ENCODE measurements around the gene SPNS3. TPM values are rescaled to one million over a fixed set of nuclear protein-coding genes. Genes with fewer than 3 reads are reported as not detected.

Gene SPNS3
- total and polyA plus RNA-seq, 10 donors, result 1.1 to 7.2 (median 3.9) TPM

DNA sequence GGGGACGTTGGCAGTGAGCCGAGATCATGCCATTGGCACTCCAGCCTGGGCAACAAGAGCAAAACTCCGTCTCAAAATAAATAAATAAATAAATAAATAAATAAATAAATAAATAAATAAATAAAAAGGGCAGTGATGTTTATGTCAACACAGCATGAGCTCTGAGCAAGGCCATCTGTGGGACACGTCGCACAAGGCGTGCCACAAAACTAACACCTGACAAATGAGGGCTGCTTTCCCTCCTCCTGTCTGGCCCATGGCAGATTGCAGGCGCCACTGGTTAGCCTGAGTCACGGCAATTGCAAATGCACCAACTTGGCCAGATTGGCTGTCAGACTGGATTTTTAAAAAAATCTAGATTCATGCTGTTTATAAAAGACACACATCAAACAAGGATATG is 25.9 kb upstream of the SPNS3 start:
- DNase-seq, result no peak
- Histone ChIP-seq H3K36me3 (no peaks in the 10 kb centered on the region), H3K9me3 (no peaks in the 10 kb centered on the region), H3K4me3 (no peak overlapping the region), H3K4me1 (peaks cover 0 to 5% (median 2%) of the 10 kb centered on the region in 6 donors), H3K27me3 (replicated peaks in 1 of 7) (no peaks in the 10 kb centered on the region), H3K27ac (no peak overlapping the region)
- intact Hi-C loops (cut with DNase I; ENCODE audit: low total_unique reads), result no loop called here
- 85 to 95% (median 91%) methylated on average over 8 of the region's 8 CpGs for WGBS, 5 donors
- no peak for TF ChIP-seq POLR2AphosphoS5 (IDR thresholded peaks at IDR 0.05)
- no peak for TF ChIP-seq POLR2A (IDR thresholded peaks at IDR 0.05)
- TF ChIP-seq CTCF (IDR thresholded peaks at IDR 0.05 in 8 of 11, conservative IDR thresholded peaks at IDR 0.05 in 3 of 11), result no peak

DNA sequence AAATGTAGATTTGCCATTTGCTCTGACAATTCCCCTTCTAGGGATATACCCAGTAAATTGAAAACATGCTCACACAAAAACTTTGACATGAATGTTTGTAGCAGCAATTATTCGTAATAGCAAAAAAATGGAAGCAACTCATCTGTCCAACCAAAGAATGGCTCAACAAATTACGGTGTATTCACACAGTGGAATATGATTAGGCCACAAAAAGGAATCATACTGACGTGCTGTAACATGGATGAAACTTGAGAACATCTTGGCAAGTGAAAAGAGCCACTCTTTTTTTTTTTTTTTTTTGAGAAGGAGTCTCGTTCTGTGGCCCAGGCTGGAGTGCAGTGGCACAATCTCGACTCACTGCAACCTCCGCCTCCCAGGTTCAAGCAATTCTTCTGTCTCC is 24.1 kb upstream of the SPNS3 start:
- Histone ChIP-seq H3K9me3 (no peaks in the 10 kb centered on the region), H3K27me3 (replicated peaks in 1 of 7) (no peaks in the 10 kb centered on the region), H3K36me3 (no peaks in the 10 kb centered on the region), H3K27ac (no peak overlapping the region), H3K4me1 (peaks cover 0 to 11% (median 6%) of the 10 kb centered on the region in 6 donors), H3K4me3 (no peak overlapping the region)
- WGBS, 5 donors, result 82 to 93% (median 89%) methylated on average over 6 of the region's 6 CpGs
- intact Hi-C loops (cut with DNase I; ENCODE audit: low total_unique reads), result no loop called here
- no peak for TF ChIP-seq CTCF (IDR thresholded peaks at IDR 0.05 in 8 of 11, conservative IDR thresholded peaks at IDR 0.05 in 3 of 11)
- no peak for TF ChIP-seq POLR2AphosphoS5 (IDR thresholded peaks at IDR 0.05)
- no peak for TF ChIP-seq POLR2A (IDR thresholded peaks at IDR 0.05)
- DNase-seq, result no peak

- no peak for DNase-seq
- 55 to 82% (median 59%) methylated on average over 3 of the region's 3 CpGs for WGBS, 5 donors
- Histone ChIP-seq H3K4me3 (no peak overlapping the region), H3K27me3 (replicated peaks in 1 of 7) (no peaks in the 10 kb centered on the region), H3K36me3 (no peaks in the 10 kb centered on the region), H3K27ac (no peak overlapping the region), H3K9me3 (no peaks in the 10 kb centered on the region), H3K4me1 (peaks cover 0 to 11% (median 6%) of the 10 kb centered on the region in 6 donors)
- TF ChIP-seq POLR2AphosphoS5 (IDR thresholded peaks at IDR 0.05), result no peak
- no peak for TF ChIP-seq POLR2A (IDR thresholded peaks at IDR 0.05)
- TF ChIP-seq CTCF (IDR thresholded peaks at IDR 0.05 in 8 of 11, conservative IDR thresholded peaks at IDR 0.05 in 3 of 11), result no peak
- intact Hi-C loops (cut with DNase I; ENCODE audit: low total_unique reads), result no loop called here
Measured at GRCh38 chr17:4411201-4411600, 22.5 kb upstream of the SPNS3 start.

- no peak for TF ChIP-seq POLR2A (IDR thresholded peaks at IDR 0.05)
- peak; percentile 58 to 70 (median 62) for TF ChIP-seq POLR2AphosphoS5 (IDR thresholded peaks at IDR 0.05)
- TF ChIP-seq CTCF (IDR thresholded peaks at IDR 0.05 in 8 of 11, conservative IDR thresholded peaks at IDR 0.05 in 3 of 11), result peak; percentile 80 to 96 (median 92)
- intact Hi-C loops (cut with DNase I; ENCODE audit: low total_unique reads), result loop anchor here (2.0 kb wide), 1 partner anchor 198 kb away; no protein-coding TSS in a partner anchor
- Histone ChIP-seq H3K4me1 (peaks cover 0 to 11% (median 6%) of the 10 kb centered on the region in 6 donors), H3K36me3 (no peaks in the 10 kb centered on the region), H3K27me3 (replicated peaks in 1 of 7) (no peaks in the 10 kb centered on the region), H3K27ac (peak overlapping the region in 2 of 8 donors; percentile 9 to 26), H3K9me3 (no peaks in the 10 kb centered on the region), H3K4me3 (peak overlapping the region in 1 of 8 donors; percentile 46)
- WGBS, 5 donors, result 31 to 40% (median 34%) methylated on average over 26 to 27 of the region's 27 CpGs
- peak; percentile 96 for DNase-seq
Measured at GRCh38 chr17:4412933-4413831, 20.6 kb upstream of the SPNS3 start.

All from spleen (tissue), 11 donors.